Panc1 (cell line): ENCODE results near the gene DSCAML1. TPM values are rescaled to one million over a fixed set of nuclear protein-coding genes. Genes with fewer than 3 reads are reported as not detected.

Source experiments
- ATAC-seq: fragments of 200-7000 bp; cut with Tn5 transposase; 2 replicates; pipeline ENCODE4 v1.9.1; 2020; ENCODE audit warnings: mild to moderate bottlenecking, moderate library complexity
- BruUV-seq: library from RNA; stranded (reverse); fragments of 400-500 nt; replicated peaks from 2 replicates; lab custom pipeline; 2021; lab: Mats Ljungman, UMichigan
- CTCF ChIA-PET: fragments of 300-600 bp; sonication (Branson Sonifier 250); formaldehyde crosslinking; loops from one replicate; lab custom pipeline; 2022; ENCODE audit warnings: antibody characterized with exemption; lab: Charles Lee
- POLR2A ChIA-PET: fragments of 300-600 bp; sonication (Branson Sonifier 250); formaldehyde crosslinking; loops from one replicate; lab custom pipeline; 2022; ENCODE audit warnings: antibody characterized with exemption; lab: Charles Lee
- DNase-seq: peaks from one replicate; pipeline ENCODE4 v3.0.0-alpha.2; 2010; ENCODE audit warnings: low read depth, low spot score
- H3K27ac ChIP-seq: 2 replicates; pipeline ENCODE4 v1.5.1; 2011; ENCODE audit warnings: mild to moderate bottlenecking, low read length, inconsistent platforms
- H3K27me3 ChIP-seq: fragments of 200-500 bp; sonication (Bioruptor generic); 2 replicates; pipeline ENCODE4 v1.6.0; 2014; ENCODE audit warnings: low read length, inconsistent platforms; ENCODE audit not compliant: control insufficient read depth, insufficient read depth
- H3K36me3 ChIP-seq: fragments of 200-500 bp; sonication (Bioruptor generic); 2 replicates; pipeline ENCODE4 v1.5.1; 2014; ENCODE audit warnings: inconsistent platforms, mild to moderate bottlenecking, low read length, moderate library complexity; ENCODE audit not compliant: control insufficient read depth, insufficient read depth
- H3K4me1 ChIP-seq: 2 replicates; pipeline ENCODE4 v1.5.1; 2011; ENCODE audit warnings: inconsistent platforms, mild to moderate bottlenecking, low read length, moderate library complexity; ENCODE audit not compliant: control insufficient read depth, insufficient read depth
- H3K4me3 ChIP-seq, 2 experiments: 2 replicates each; pipeline ENCODE4 v1.5.1; 2011 to 2012; ENCODE audit warnings: low read depth in 2 of 2, low read length in 2 of 2, mild to moderate bottlenecking in 2 of 2, inconsistent platforms in 1 of 2, moderate library complexity in 1 of 2
- H3K9me3 ChIP-seq: fragments of 200-500 bp; sonication (Bioruptor generic); 2 replicates; pipeline ENCODE4 v1.5.1; 2014; ENCODE audit warnings: low read depth, mild to moderate bottlenecking, inconsistent platforms, low read length, moderate library complexity; ENCODE audit not compliant: control insufficient read depth, insufficient read depth
- CTCF ChIP-seq: fragments of 450-650 bp; IDR thresholded peaks from 2 replicates; pipeline ENCODE4 v1.5.1; 2017; ENCODE audit warnings: mild to moderate bottlenecking
- POLR2AphosphoS5 ChIP-seq: IDR thresholded peaks from 2 replicates; pipeline ENCODE4 v1.6.1; 2012; ENCODE audit warnings: mild to moderate bottlenecking, low read depth, low read length, moderate library complexity
- REST ChIP-seq, 2 experiments: IDR thresholded peaks; 2 replicates each; pipeline ENCODE4 v1.6.1; 2011 to 2012; ENCODE audit warnings: low read depth in 2 of 2, control low read depth in 1 of 2, low read length in 1 of 2, mild to moderate bottlenecking in 1 of 2, moderate library complexity in 1 of 2; ENCODE audit not compliant: insufficient read depth in 1 of 2
- SIN3A ChIP-seq: IDR thresholded peaks from 2 replicates; pipeline ENCODE4 v1.6.1; 2012; ENCODE audit warnings: low read depth, mild to moderate bottlenecking, low read length, moderate library complexity, borderline replicate concordance; ENCODE audit not compliant: insufficient read depth
- TCF7L2 ChIP-seq: IDR thresholded peaks from 2 replicates; pipeline ENCODE4 v1.6.1; 2011; ENCODE audit warnings: mild to moderate bottlenecking, low read depth, low read length, inconsistent platforms
- in situ Hi-C: cut with HindIII; loops from 2 replicates; pipeline ENCODE4 v1.10.0; 2016; ENCODE audit warnings: low sequenced_read_pairs, low pct_unique_long_range_greater_than_20kb
- intact Hi-C: fragments of 100-400 bp; cut with micrococcal nuclease; formaldehyde crosslinking; loops from one replicate; pipeline ENCODE4 v1.10.0; 2022; ENCODE audit not compliant: unreplicated experiment
- total RNA-seq: library from RNA; stranded (reverse); gene quantifications from one replicate; pipeline ENCODE4 v1.2.1, GENCODE V29; 2021; ENCODE audit not compliant: unreplicated experiment

Gene DSCAML1
- total RNA-seq, 1 experiment from 2014 or later, result 1.6 TPM

GRCh38 chr11:117382746-117383145 is 414.3 kb downstream of the DSCAML1 start:
- no peak for ATAC-seq
- intact Hi-C loops, result no loop called here
- ChIA-PET CTCF (no interaction called here), POLR2A (no interaction called here)
- Histone ChIP-seq H3K4me1 (no peaks in the 10 kb centered on the region), H3K9me3 (no peaks in the 10 kb centered on the region), H3K27ac (no peak overlapping the region), H3K36me3 (peaks cover 11% of the 10 kb centered on the region), H3K27me3 (no peaks in the 10 kb centered on the region), H3K4me3 (no peak overlapping the region)
- no TSS peak for BruUV-seq
- no peak for DNase-seq
- TF ChIP-seq SIN3A (no peak), TCF7L2 (no peak), POLR2AphosphoS5 (no peak), CTCF (no peak), REST (IDR thresholded peaks at IDR 0.05; ENCODE audit: insufficient read depth in 1 of 2, low read depth in 2 of 2, low read length in 1 of 2) (no peak)
- in situ Hi-C loops, result no loop called here

- H3K36me3 ChIP-seq, result peaks cover 8% of the 10 kb centered on the region
- H3K4me1 ChIP-seq, result no peaks in the 10 kb centered on the region
- no peaks in the 10 kb centered on the region for H3K27me3 ChIP-seq
- in situ Hi-C loops, result no loop called here
- BruUV-seq, result TSS peak; percentile 19
- TF ChIP-seq TCF7L2 (no peak), POLR2AphosphoS5 (no peak), CTCF (no peak), REST (IDR thresholded peaks at IDR 0.05; ENCODE audit: insufficient read depth in 1 of 2, low read depth in 2 of 2, low read length in 1 of 2) (no peak), SIN3A (no peak)
- intact Hi-C loops, result no loop called here
- no peaks in the 10 kb centered on the region for H3K9me3 ChIP-seq
- no peak overlapping the region for H3K27ac ChIP-seq
- ChIA-PET POLR2A (no interaction called here), CTCF (no interaction called here)
- H3K4me3 ChIP-seq, result no peak overlapping the region
- DNase-seq, result no peak
- ATAC-seq, result no peak
Observed at GRCh38 chr11:117381481-117382387, 415.3 kb downstream of the DSCAML1 start.
